Neutrophil (primary cell): ENCODE results near the gene DCTN4.

Source experiments
- H3K27ac ChIP-seq: fragments of 200-600 bp; sonication (generic); 2 replicates; pipeline ENCODE4 v1.5.1; 2016; ENCODE audit warnings: mild to moderate bottlenecking, moderate library complexity
- H3K27me3 ChIP-seq: fragments of 200-600 bp; sonication (generic); 2 replicates; pipeline ENCODE4 v1.6.0; 2016; ENCODE audit warnings: mild to moderate bottlenecking
- H3K36me3 ChIP-seq: fragments of 200-600 bp; sonication (generic); 2 replicates; pipeline ENCODE4 v1.5.1; 2017
- H3K4me1 ChIP-seq, 2 experiments: fragments of 200-600 bp in 1 of 2; sonication (generic) in 1 of 2; 1 replicate in 1 of 2; 2 replicates in 1 of 2; pipeline versions ENCODE4 v1.5.1 to v1.6.1; 2013 to 2016; ENCODE audit warnings: low read depth in 1 of 2, low read length in 1 of 2, mild to moderate bottlenecking in 1 of 2, moderate library complexity in 1 of 2; ENCODE audit not compliant: control insufficient read depth in 1 of 2, insufficient read depth in 1 of 2
- H3K4me3 ChIP-seq, 2 experiments: fragments of 200-600 bp in 1 of 2; sonication (generic) in 1 of 2; 1 replicate in 1 of 2; 2 replicates in 1 of 2; pipeline ENCODE4 v1.5.1; 2013 to 2016; ENCODE audit warnings: low read depth in 1 of 2, low read length in 1 of 2, mild to moderate bottlenecking in 1 of 2, moderate library complexity in 1 of 2
- H3K9me3 ChIP-seq: fragments of 200-600 bp; sonication (generic); 2 replicates; pipeline ENCODE4 v1.5.1; 2016
- CTCF ChIP-seq: fragments of 200-600 bp; sonication (generic); IDR thresholded peaks from 2 replicates; pipeline ENCODE4 v1.5.1; 2016; ENCODE audit warnings: antibody characterized with exemption

Gene DCTN4

GRCh38 chr5:150731669-150732242 lies 27.1 kb downstream of the DCTN4 start:
- Histone ChIP-seq H3K27ac (no peak overlapping the region), H3K4me3 (no peak overlapping the region), H3K36me3 (peaks cover 55% of the 10 kb centered on the region), H3K9me3 (no peaks in the 10 kb centered on the region), H3K4me1 (peaks cover 18 to 25% of the 10 kb centered on the region in 2 experiments), H3K27me3 (no peaks in the 10 kb centered on the region)
- no peak for TF ChIP-seq CTCF

- H3K36me3 ChIP-seq: peaks cover 69% of the 10 kb centered on the region
Observed at GRCh38 chr5:150729859-150730258, 29.0 kb downstream of the DCTN4 start.

GRCh38 chr5:150723845-150724244 lies 35.0 kb downstream of the DCTN4 start:
- no peaks in the 10 kb centered on the region for H3K27me3 ChIP-seq
- H3K9me3 ChIP-seq: no peaks in the 10 kb centered on the region
- H3K4me3 ChIP-seq: no peak overlapping the region
- H3K36me3 ChIP-seq: peaks cover 86% of the 10 kb centered on the region
- H3K27ac ChIP-seq: no peak overlapping the region
- TF ChIP-seq CTCF: no peak
- no peaks in the 10 kb centered on the region for H3K4me1 ChIP-seq

More at GRCh38 chr5:150729859-150730258, 29.0 kb downstream of the DCTN4 start:
- Histone ChIP-seq H3K27ac (no peak overlapping the region), H3K9me3 (no peaks in the 10 kb centered on the region), H3K27me3 (no peaks in the 10 kb centered on the region), H3K4me3 (no peak overlapping the region), H3K4me1 (peaks cover 10 to 14% of the 10 kb centered on the region in 2 experiments)
- no peak for TF ChIP-seq CTCF

- Histone ChIP-seq H3K27ac (no peak overlapping the region), H3K27me3 (no peaks in the 10 kb centered on the region), H3K9me3 (no peaks in the 10 kb centered on the region), H3K4me1 (no peaks in the 10 kb centered on the region), H3K36me3 (peaks cover 79% of the 10 kb centered on the region), H3K4me3 (no peak overlapping the region)
- no peak for TF ChIP-seq CTCF
Observed at GRCh38 chr5:150710165-150710564, 48.7 kb downstream of the DCTN4 start.

- no peaks in the 10 kb centered on the region for H3K9me3 ChIP-seq
- no peak overlapping the region for H3K27ac ChIP-seq
- H3K4me3 ChIP-seq: no peak overlapping the region
- no peaks in the 10 kb centered on the region for H3K4me1 ChIP-seq
- peaks cover 46% of the 10 kb centered on the region for H3K36me3 ChIP-seq
- no peak for TF ChIP-seq CTCF
- H3K27me3 ChIP-seq: peaks cover 7% of the 10 kb centered on the region
Observed at GRCh38 chr5:150706776-150707390, 51.9 kb downstream of the DCTN4 start.
